Stromal cell of bone marrow (primary cell): ENCODE measurements around the gene CTNNBL1.
"Not testable (repeated sequence)": the region's sequence is repeated elsewhere in the genome, so short reads cannot be mapped to it uniquely, and the experiment has no call there.

Experiments used
- DNase-seq: peaks from one replicate; pipeline ENCODE4 v3.0.0-alpha.2; 2012; ENCODE audit warnings: low read depth

The CTNNBL1 gene

GRCh38 chr20:37677969-37678861 is 15.6 kb upstream of the CTNNBL1 start:
- no peak for DNase-seq

GRCh38 chr20:37679751-37680150 is 14.1 kb upstream of the CTNNBL1 start:
- not testable (repeated sequence) for DNase-seq

- DNase-seq, result peak; percentile 62
Measured at GRCh38 chr20:37680420-37680819, 13.4 kb upstream of the CTNNBL1 start.

- DNase-seq, result no peak
Measured at GRCh38 chr20:37681384-37682112, 12.3 kb upstream of the CTNNBL1 start.

GRCh38 chr20:37683146-37683545 is 10.7 kb upstream of the CTNNBL1 start:
- not testable (repeated sequence) for DNase-seq

- DNase-seq, result peak; percentile 79
Measured at GRCh38 chr20:37686762-37687477, 6.9 kb upstream of the CTNNBL1 start.

GRCh38 chr20:37687478-37687805 is 6.4 kb upstream of the CTNNBL1 start:
- DNase-seq, result no peak

- DNase-seq, result no peak
Measured at GRCh38 chr20:37688093-37688492, 5.7 kb upstream of the CTNNBL1 start.

GRCh38 chr20:37690626-37691369 is 3.0 kb upstream of the CTNNBL1 start:
- no peak for DNase-seq

- DNase-seq, result no peak
Measured at GRCh38 chr20:37692459-37693166, 1.2 kb upstream of the CTNNBL1 start.

GRCh38 chr20:37693242-37693634 is 592 bp upstream of the CTNNBL1 start:
- DNase-seq, result no peak

- no peak for DNase-seq
Measured at GRCh38 chr20:37695684-37696342, 2.0 kb downstream of the CTNNBL1 start.

GRCh38 chr20:37697314-37697713 is 3.5 kb downstream of the CTNNBL1 start:
- no peak for DNase-seq

- DNase-seq, result no peak
Measured at GRCh38 chr20:37699202-37699601, 5.4 kb downstream of the CTNNBL1 start.

GRCh38 chr20:37700301-37700700 is 6.5 kb downstream of the CTNNBL1 start:
- DNase-seq, result no peak

- DNase-seq, result not testable (repeated sequence)
Measured at GRCh38 chr20:37701676-37702075, 7.8 kb downstream of the CTNNBL1 start.

GRCh38 chr20:37702403-37703034 is 8.7 kb downstream of the CTNNBL1 start:
- no peak for DNase-seq

- no peak for DNase-seq
Measured at GRCh38 chr20:37703035-37703845, 9.4 kb downstream of the CTNNBL1 start.

- no peak for DNase-seq
Measured at GRCh38 chr20:37704955-37705354, 11.1 kb downstream of the CTNNBL1 start.
